GM12892 (cell line): ENCODE measurements around the gene TNXB.

Source experiments
- POLR2A ChIP-seq: IDR thresholded peaks from 2 replicates; pipeline ENCODE4 v1.6.1; 2011; ENCODE audit warnings: low read depth, low read length, control low read depth
- POLR2AphosphoS5 ChIP-seq: IDR thresholded peaks from 2 replicates; pipeline ENCODE4 v1.6.1; 2011; ENCODE audit warnings: low read depth, low read length, control low read depth
- TAF1 ChIP-seq: IDR thresholded peaks from 2 replicates; pipeline ENCODE4 v1.6.1; 2011; ENCODE audit warnings: low read depth, mild to moderate bottlenecking, control low read depth, low read length, borderline replicate concordance

GRCh38 chr6:32045811-32046449 is 63.2 kb downstream of the TNXB start:
- no peak for TF ChIP-seq POLR2AphosphoS5
- no peak for TF ChIP-seq POLR2A
- TF ChIP-seq TAF1 = no peak
